K562 (cell line): ENCODE results near the gene CFP. TPM values are rescaled to one million over a fixed set of nuclear protein-coding genes. Genes with fewer than 3 reads are reported as not detected.
A peak's percentile ranks its signal among the peaks of the same experiment; 100 is the strongest.

Experiments
- ATAC-seq: fragments of 200-7000 bp; cut with Tn5 transposase; 3 replicates; pipeline ENCODE4 v1.9.1; 2020; ENCODE audit warnings: moderate library complexity
- BruUV-seq: library from RNA; stranded (reverse); fragments of 400-500 nt; replicated peaks from 2 replicates; lab custom pipeline; 2021; lab: Mats Ljungman, UMichigan
- CTCF ChIA-PET: fragments of 300-600 bp; formaldehyde crosslinking; extraction: SDS; loops from one replicate; lab custom pipeline; 2021; ENCODE audit warnings: low intra/inter-chr PET ratio; lab: Yijun Ruan, JAX
- POLR2A ChIA-PET: fragments of 300-600, 350-650 bp; sonication (Branson Sonifier 250); formaldehyde crosslinking; extraction: SDS; loops from one replicate; lab custom pipeline; 2021; ENCODE audit warnings: antibody characterized with exemption, inconsistent platforms; lab: Yijun Ruan, JAX
- DNase-seq, 4 experiments: peaks; one replicate each; pipeline versions ENCODE4 v3.0.0 to v3.0.0-alpha.2; 2011 to 2018; ENCODE audit warnings: low spot score in 3 of 4, mixed read lengths in 3 of 4; ENCODE audit errors: extremely low read depth in 1 of 4
- FAIRE-seq: peaks from 2 replicates; lab custom pipeline; 2011; peaks lifted over from hg19 to GRCh38; lab: Jason Lieb, UNC
- H2AFZ ChIP-seq: 2 replicates; pipeline ENCODE4 v1.6.0; 2011; ENCODE audit warnings: low read depth, low read length, control low read depth, inconsistent platforms
- H3K27ac ChIP-seq: fragments of 200-600 bp; 3 replicates; pipeline ENCODE4 v1.8.0; 2011; ENCODE audit warnings: low read depth, mild to moderate bottlenecking, control low read depth, inconsistent platforms, low read length, moderate library complexity, mixed read lengths; ENCODE audit errors: extremely low read depth
- H3K27me3 ChIP-seq, 2 experiments: fragments of 300-600 bp in 1 of 2; 2 replicates in 1 of 2; 3 replicates in 1 of 2; pipeline versions ENCODE4 v1.6.0 to v1.8.0; 2011; ENCODE audit warnings: inconsistent platforms in 2 of 2, low read length in 2 of 2, mild to moderate bottlenecking in 1 of 2, mixed read lengths in 1 of 2, moderate library complexity in 1 of 2; ENCODE audit not compliant: control insufficient read depth in 2 of 2, insufficient read depth in 2 of 2
- H3K36me3 ChIP-seq: fragments of 300-600 bp; 3 replicates; pipeline ENCODE4 v1.8.0; 2011; ENCODE audit warnings: mild to moderate bottlenecking, low read length, inconsistent platforms; ENCODE audit not compliant: control insufficient read depth, insufficient read depth
- H3K4me1 ChIP-seq, 2 experiments: fragments of 200-600 bp in 1 of 2; replicated peaks in 1 of 2; 2 replicates in 1 of 2; 3 replicates in 1 of 2; pipeline versions ENCODE4 v1.5.1 to v1.8.0; 2011; ENCODE audit warnings: inconsistent platforms in 2 of 2, low read length in 2 of 2, mild to moderate bottlenecking in 1 of 2, mixed read lengths in 1 of 2, moderate library complexity in 1 of 2; ENCODE audit not compliant: control insufficient read depth in 2 of 2, insufficient read depth in 2 of 2
- H3K4me2 ChIP-seq: 2 replicates; pipeline ENCODE4 v1.6.1; 2011; ENCODE audit warnings: low read length, control low read depth, inconsistent platforms, mixed read lengths; ENCODE audit not compliant: insufficient read depth
- H3K4me3 ChIP-seq: fragments of 200-600 bp; sonication (generic), shearing (Covaris generic); 2 replicates; pipeline ENCODE4 v1.5.1; 2016; ENCODE audit warnings: control low read depth, inconsistent platforms
- H3K79me2 ChIP-seq: fragments of 200-600 bp; 3 replicates; pipeline ENCODE4 v1.8.0; 2011; ENCODE audit warnings: low read length, inconsistent platforms; ENCODE audit not compliant: control insufficient read depth, insufficient read depth
- H3K9ac ChIP-seq, 2 experiments: 2 replicates each; pipeline versions ENCODE4 v1.6.0 to v1.6.1; 2011; ENCODE audit warnings: low read depth in 2 of 2, low read length in 2 of 2, control low read depth in 1 of 2, inconsistent platforms in 1 of 2, mild to moderate bottlenecking in 1 of 2, mixed read lengths in 1 of 2; ENCODE audit not compliant: insufficient read depth in 1 of 2
- H3K9me1 ChIP-seq: one replicate; pipeline ENCODE4 v1.6.0; 2011; ENCODE audit warnings: inconsistent platforms, mild to moderate bottlenecking, low read length, moderate library complexity; ENCODE audit not compliant: control insufficient read depth, insufficient read depth
- H3K9me3 ChIP-seq: replicated peaks from 2 replicates; pipeline ENCODE4 v1.5.1; 2011; ENCODE audit warnings: low read depth, low read length, inconsistent platforms; ENCODE audit not compliant: control insufficient read depth, insufficient read depth
- H4K20me1 ChIP-seq: replicated peaks from 2 replicates; pipeline ENCODE4 v1.6.1; 2011; ENCODE audit warnings: low read length, inconsistent platforms, mixed read lengths; ENCODE audit not compliant: control insufficient read depth, insufficient read depth
- MEIS2 ChIP-seq: fragments of 450-650 bp; IDR thresholded peaks from 2 replicates; pipeline ENCODE4 v1.6.1; 2014; ENCODE audit warnings: mild to moderate bottlenecking; ENCODE audit not compliant: partially characterized antibody
- NELFE ChIP-seq: IDR thresholded peaks from 2 replicates; pipeline ENCODE4 v1.6.1; 2011; ENCODE audit warnings: mild to moderate bottlenecking; ENCODE audit not compliant: insufficient read depth, insufficient read length
- POLR2AphosphoS2 ChIP-seq: IDR thresholded peaks from 2 replicates; pipeline ENCODE4 v1.6.1; 2012; ENCODE audit warnings: low read length, improper control_type of control experiment
- PURB ChIP-seq: sonication (generic); formaldehyde crosslinking; IDR thresholded peaks from 2 replicates; pipeline ENCODE4 v1.9.0; 2021; ENCODE audit warnings: low read depth, mild to moderate bottlenecking, missing genetic modification reagents
- SIN3A ChIP-seq, 2 experiments: fragments of 150-350 bp in 1 of 2; IDR thresholded peaks; 2 replicates each; pipeline ENCODE4 v1.6.1; 2011 to 2016; ENCODE audit warnings: borderline replicate concordance in 2 of 2, low read depth in 2 of 2, low read length in 2 of 2, mild to moderate bottlenecking in 2 of 2, moderate library complexity in 2 of 2; ENCODE audit not compliant: control insufficient read depth in 1 of 2
- SIX5 ChIP-seq, 2 experiments: IDR thresholded peaks; 2 replicates each; pipeline ENCODE4 v1.6.1; 2011; ENCODE audit warnings: low read length in 2 of 2, borderline replicate concordance in 1 of 2, low read depth in 1 of 2, mild to moderate bottlenecking in 1 of 2, moderate library complexity in 1 of 2; ENCODE audit not compliant: insufficient read depth in 1 of 2
- SMARCB1 ChIP-seq: IDR thresholded peaks from 2 replicates; pipeline ENCODE4 v1.6.1; 2011; ENCODE audit warnings: improper control_type of control experiment, low read depth; ENCODE audit not compliant: insufficient read length
- STAG1 ChIP-seq: sonication (generic); formaldehyde crosslinking; IDR thresholded peaks from 2 replicates; pipeline ENCODE4 v1.5.0; 2020; ENCODE audit warnings: missing genetic modification reagents, borderline replicate concordance
- SUPT5H ChIP-seq: fragments of 450-650 bp; IDR thresholded peaks from 2 replicates; pipeline ENCODE4 v1.6.1; 2016
- TAF15 ChIP-seq: fragments of 200-400 bp; formaldehyde crosslinking; IDR thresholded peaks from 2 replicates; pipeline ENCODE4 v1.6.1; 2017; ENCODE audit warnings: mild to moderate bottlenecking, low read depth, low read length, moderate library complexity
- ZKSCAN1 ChIP-seq: fragments of 150-350 bp; IDR thresholded peaks from 2 replicates; pipeline ENCODE4 v1.6.1; 2016; ENCODE audit warnings: low read depth, low read length
- ZNF23 ChIP-seq: fragments of 250-450 bp; sonication (Bioruptor Pico); IDR thresholded peaks from 2 replicates; pipeline ENCODE4 v1.4.0; 2020; ENCODE audit warnings: mild to moderate bottlenecking
- ZNF280A ChIP-seq: fragments of 450-650 bp; IDR thresholded peaks from 2 replicates; pipeline ENCODE4 v1.6.1; 2018; ENCODE audit warnings: mild to moderate bottlenecking, low read depth; ENCODE audit not compliant: partially characterized antibody
- ZNF282 ChIP-seq: sonication (generic); formaldehyde crosslinking; IDR thresholded peaks from 2 replicates; pipeline ENCODE4 v1.8.1; 2023; ENCODE audit warnings: missing genetic modification reagents
- WGBS: fragments of 100-300 bp; shearing (Covaris generic); methylation state at CpG from one replicate; pipeline ENCODE4 v1.1.6; 2016; ENCODE audit warnings: low coverage, mixed read lengths; ENCODE audit not compliant: insufficient coverage; ENCODE audit errors: missing lambda C conversion rate; 5-methylcytosine and 5-hydroxymethylcytosine counted together
- in situ Hi-C: fragments of 300-500 bp; cut with MboI; formaldehyde crosslinking; loops from 4 replicates; pipeline ENCODE4 v1.15.0; 2018; ENCODE audit warnings: inconsistent platforms, mixed read lengths
- intact Hi-C: fragments of 100-400 bp; cut with micrococcal nuclease; formaldehyde crosslinking; loops from 2 replicates; pipeline ENCODE4 v1.14.2; 2022
- polyA plus RNA-seq, 8 experiments: library from polyadenylated mRNA; depleted of rRNA in 4 of 8; stranded (reverse) in 5 of 8; unstranded in 3 of 8; fragments of >200 nt; fragmentation: Nextera tagmentation in 2 of 8; fragmentation: Illumina TruSeq in 1 of 8; extraction: Ambion mirVana in 2 of 8; extraction: Trizol in 1 of 8; gene quantifications; 2 replicates each; pipeline versions ENCODE4 v1.2.1 to v1.2.3, GENCODE V29; 2011 to 2014; ENCODE audit warnings: inconsistent platforms in 1 of 8, missing spikeins in 1 of 8
- total RNA-seq, 7 experiments: library from RNA; depleted of rRNA in 6 of 7; stranded (reverse); fragments of >200 nt in 6 of 7; fragmentation: Illumina TruSeq in 2 of 7; extraction: Trizol in 2 of 7; gene quantifications; 2 replicates each; pipeline versions ENCODE4 v1.2.1 to v1.2.3, GENCODE V29; 2011 to 2021; ENCODE audit warnings: low replicate concordance in 1 of 7

Gene CFP
- total and polyA plus RNA-seq, 9 of the 15 experiments (the other 6 are each of a cell fraction or from before 2014, with no cell fraction given): 0.18 to 2.0 (median 0.55) TPM

- TF ChIP-seq SUPT5H (peak; percentile 37; the same call in 1 of the 2 replicates), MEIS2 (peak; percentile 12)
These were observed 4.2 kb upstream of the CFP start (continued) for GRCh38 chrX:47633689-47634590.

GRCh38 chrX:47632666-47633065, 2.9 kb upstream of the CFP start:
- CTCF ChIA-PET: no interaction called here
- in situ Hi-C loops (no loop called here), intact Hi-C loops (no loop called here)
- Histone ChIP-seq H3K4me1 (peaks cover 11% of the 10 kb centered on the region in 2 experiments), H3K27ac (no peak overlapping the region), H2AFZ (no peak overlapping the region), H3K9me3 (no peaks in the 10 kb centered on the region), H3K4me3 (no peak overlapping the region)
- TF ChIP-seq PURB (no peak), ZNF23 (CRISPR knock-in tag) (no peak), ZNF282 (CRISPR knock-in tag) (no peak), TAF15 (no peak), STAG1 (CRISPR knock-in tag) (no peak), NELFE (no peak), ZNF280A (no peak), ZKSCAN1 (no peak), SMARCB1 (no peak), SIN3A (IDR thresholded peaks at IDR 0.05; ENCODE audit: borderline replicate concordance in 2 of 2, control insufficient read depth in 1 of 2, low read depth in 2 of 2, low read length in 2 of 2) (no peak), POLR2AphosphoS2 (no peak), SIX5 (IDR thresholded peaks at IDR 0.05; ENCODE audit: borderline replicate concordance in 1 of 2, insufficient read depth in 1 of 2, low read depth in 1 of 2, low read length in 2 of 2) (no peak)
- TF ChIP-seq, all 486 proteins: peak for 0
- no peak for ATAC-seq
- Histone ChIP-seq H3K79me2 (no peaks in the 10 kb centered on the region), H3K27me3 (no peaks in the 10 kb centered on the region), H3K36me3 (peaks cover 27% of the 10 kb centered on the region; the same call in 1 of the 3 replicates), H4K20me1 (no peaks in the 10 kb centered on the region; the same call in 1 of the 2 replicates), H3K9ac (no peak overlapping the region), H3K9me1 (no peaks in the 10 kb centered on the region), H3K4me2 (no peak overlapping the region)
- no peak for FAIRE-seq
- no TSS peak for BruUV-seq
- POLR2A ChIA-PET: no interaction called here
- 89% methylated on average over 3 of the region's 4 CpGs for WGBS
- DNase-seq: no peak
